Caco-2 (cell line): ENCODE results near the gene SEC61A2. TPM values are rescaled to one million over a fixed set of nuclear protein-coding genes. Genes with fewer than 3 reads are reported as not detected.

Experiments used
- BruUV-seq: library from RNA; stranded (reverse); fragments of 400-500 nt; replicated peaks from 2 replicates; lab custom pipeline; 2021; lab: Mats Ljungman, UMichigan
- CTCF ChIA-PET: fragments of 300-600 bp; sonication (Branson Sonifier 250); formaldehyde crosslinking; loops from one replicate; lab custom pipeline; 2022; ENCODE audit warnings: antibody characterized with exemption; lab: Charles Lee
- POLR2A ChIA-PET: fragments of 300-600 bp; sonication (Branson Sonifier 250); formaldehyde crosslinking; loops from one replicate; lab custom pipeline; 2022; ENCODE audit warnings: antibody characterized with exemption; lab: Charles Lee
- DNase-seq, 2 experiments: peaks; one replicate each; pipeline versions ENCODE4 v3.0.0 to v3.0.0-alpha.2; 2020 to 2022
- H3K27me3 ChIP-seq: replicated peaks from 2 replicates; pipeline ENCODE4 v1.6.0; 2011; ENCODE audit warnings: low read length; ENCODE audit not compliant: control insufficient read depth, insufficient read depth
- H3K36me3 ChIP-seq: 2 replicates; pipeline ENCODE4 v1.5.1; 2011; ENCODE audit warnings: low read length; ENCODE audit not compliant: control insufficient read depth, insufficient read depth
- H3K4me1 ChIP-seq: fragments of 250-450 bp; sonication (Bioruptor Pico); 2 replicates; pipeline ENCODE4 v1.5.1; 2020; ENCODE audit warnings: mild to moderate bottlenecking
- H3K4me3 ChIP-seq: 2 replicates; pipeline ENCODE4 v1.5.1; 2011; ENCODE audit warnings: low read depth, mild to moderate bottlenecking, control low read depth, low read length
- H3K9me3 ChIP-seq: fragments of 250-450 bp; sonication (Bioruptor Pico); 2 replicates; pipeline ENCODE4 v1.5.1; 2020; ENCODE audit warnings: mild to moderate bottlenecking, moderate library complexity
- H3K27ac Mint-ChIP-seq: one replicate; pipeline ENCODE4 v1.8.0; 2022; ENCODE audit warnings: mixed read lengths; ENCODE audit not compliant: unreplicated experiment
- H3K27me3 Mint-ChIP-seq: one replicate; pipeline ENCODE4 v1.8.0; 2022; ENCODE audit warnings: mixed read lengths; ENCODE audit not compliant: insufficient read depth, unreplicated experiment
- H3K36me3 Mint-ChIP-seq: one replicate; pipeline ENCODE4 v1.8.0; 2022; ENCODE audit warnings: mild to moderate bottlenecking, mixed read lengths; ENCODE audit not compliant: insufficient read depth, unreplicated experiment
- H3K4me1 Mint-ChIP-seq: one replicate; pipeline ENCODE4 v1.8.0; 2022; ENCODE audit warnings: low read depth, mixed read lengths; ENCODE audit not compliant: unreplicated experiment
- H3K4me3 Mint-ChIP-seq: one replicate; pipeline ENCODE4 v1.8.0; 2022; ENCODE audit warnings: mild to moderate bottlenecking, moderate library complexity, mixed read lengths; ENCODE audit not compliant: unreplicated experiment
- H3K9me3 Mint-ChIP-seq: one replicate; pipeline ENCODE4 v1.8.0; 2022; ENCODE audit warnings: mixed read lengths; ENCODE audit not compliant: unreplicated experiment
- CTCF ChIP-seq, 2 experiments: fragments of 200-600 bp in 1 of 2; IDR thresholded peaks; 1 replicate in 1 of 2; 2 replicates in 1 of 2; pipeline versions ENCODE4 v1.5.1 to v1.8.0; 2011 to 2022; ENCODE audit warnings: antibody characterized with exemption in 1 of 2, control low read depth in 1 of 2, inconsistent platforms in 1 of 2, low read depth in 1 of 2, low read length in 1 of 2, mild to moderate bottlenecking in 1 of 2, moderate library complexity in 1 of 2; ENCODE audit not compliant: insufficient read depth in 1 of 2, severe bottlenecking in 1 of 2, unreplicated experiment in 1 of 2
- intact Hi-C: fragments of 100-400 bp; cut with micrococcal nuclease; formaldehyde crosslinking; loops from one replicate; pipeline ENCODE4 v1.10.0; 2022; ENCODE audit not compliant: unreplicated experiment
- total RNA-seq: library from RNA; stranded (reverse); gene quantifications from 2 replicates; pipeline ENCODE4 v1.2.3, GENCODE V29; 2022

Gene SEC61A2
- total RNA-seq, 1 experiment from 2014 or later, result 34.1 TPM

DNA sequence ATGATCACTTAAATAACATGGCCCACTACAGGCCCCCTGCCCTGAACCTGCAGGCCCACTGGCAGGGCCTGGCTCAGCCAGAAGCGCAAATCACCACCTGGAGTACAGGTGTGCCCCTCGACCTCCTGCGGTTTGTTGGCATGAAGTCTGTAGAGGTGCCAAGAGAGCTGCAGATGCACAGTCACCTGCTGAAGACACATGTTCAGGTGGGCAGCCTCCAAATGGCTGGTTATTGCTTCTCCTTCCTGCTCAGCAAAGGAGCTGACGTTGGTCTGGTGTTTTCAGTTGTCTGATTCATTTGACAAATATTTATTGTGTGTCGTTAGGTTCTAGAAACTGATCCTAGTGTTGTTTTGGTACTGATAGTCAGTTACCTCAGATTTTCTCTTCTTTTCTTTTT is 31.7 kb upstream of the SEC61A2 start:
- DNase-seq, result peak in 1 of 2 experiments; percentile 16
- H3K4me3 ChIP-seq, result no peak overlapping the region
- 0 out of 2 replicates have a peak, but pooled peaks cover 1% of the 10 kb centered on the region for H3K36me3 ChIP-seq
- no peaks in the 10 kb centered on the region for H3K27me3 Mint-ChIP-seq
- H3K4me3 Mint-ChIP-seq, result no peak overlapping the region
- peaks cover 57% of the 10 kb centered on the region for H3K36me3 Mint-ChIP-seq
- H3K9me3 Mint-ChIP-seq, result no peaks in the 10 kb centered on the region
- no peak overlapping the region for H3K27ac Mint-ChIP-seq
- no peaks in the 10 kb centered on the region for H3K27me3 ChIP-seq
- CTCF ChIA-PET, result no interaction called here
- POLR2A ChIA-PET, result no interaction called here
- TF ChIP-seq CTCF (IDR thresholded peaks at IDR 0.05; ENCODE audit: insufficient read depth in 1 of 2, low read depth in 1 of 2, low read length in 1 of 2, severe bottlenecking in 1 of 2, unreplicated experiment in 1 of 2), result no peak
- no peaks in the 10 kb centered on the region; the same call in 1 of the 2 replicates for H3K4me1 ChIP-seq
- intact Hi-C loops, result no loop called here
- no peaks in the 10 kb centered on the region for H3K9me3 ChIP-seq
- H3K4me1 Mint-ChIP-seq, result peaks cover 6% of the 10 kb centered on the region
- no TSS peak for BruUV-seq

GRCh38 chr10:12098966-12099365 is 30.5 kb upstream of the SEC61A2 start:
- H3K4me3 Mint-ChIP-seq, result no peak overlapping the region
- peaks cover 6% of the 10 kb centered on the region for H3K4me1 Mint-ChIP-seq
- intact Hi-C loops, result no loop called here
- POLR2A ChIA-PET, result no interaction called here
- Histone ChIP-seq H3K4me1 (no peaks in the 10 kb centered on the region; the same call in 1 of the 2 replicates), H3K27me3 (no peaks in the 10 kb centered on the region), H3K36me3 (0 out of 2 replicates have a peak, but pooled peaks cover 1% of the 10 kb centered on the region), H3K4me3 (no peak overlapping the region), H3K9me3 (no peaks in the 10 kb centered on the region)
- no TSS peak for BruUV-seq
- no peak for TF ChIP-seq CTCF (IDR thresholded peaks at IDR 0.05; ENCODE audit: insufficient read depth in 1 of 2, low read depth in 1 of 2, low read length in 1 of 2, severe bottlenecking in 1 of 2, unreplicated experiment in 1 of 2)
- H3K27ac Mint-ChIP-seq, result no peak overlapping the region
- no peaks in the 10 kb centered on the region for H3K27me3 Mint-ChIP-seq
- DNase-seq, result no peak
- peaks cover 56% of the 10 kb centered on the region for H3K36me3 Mint-ChIP-seq
- CTCF ChIA-PET, result interaction anchor here (0.6 to 1.1 kb wide), 2 partner anchors 12 to 283 kb away, joined by 3 to 5 read pairs; no protein-coding TSS in a partner anchor
- H3K9me3 Mint-ChIP-seq, result no peaks in the 10 kb centered on the region

DNA sequence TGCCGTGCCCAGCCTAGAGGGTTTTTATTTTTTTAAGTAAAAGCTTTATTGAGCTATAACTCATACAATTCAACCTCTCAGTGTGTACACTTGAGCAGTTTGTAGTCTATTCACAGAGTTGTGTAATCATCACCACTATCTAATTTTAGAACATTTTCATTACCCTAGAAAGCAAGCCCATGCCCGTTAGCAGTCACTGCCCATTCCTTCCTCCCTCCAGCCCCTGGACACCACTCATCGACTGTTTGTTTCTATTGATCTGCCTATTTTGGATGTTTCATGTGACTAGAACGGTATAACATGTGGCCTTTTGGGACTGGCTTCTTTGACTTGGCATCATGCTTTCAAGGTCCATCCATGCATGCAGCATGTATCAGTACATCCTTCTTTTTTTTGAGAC is 25.7 kb upstream of the SEC61A2 start:
- DNase-seq, result no peak
- Mint-ChIP-seq H3K27ac (no peak overlapping the region), H3K27me3 (no peaks in the 10 kb centered on the region), H3K9me3 (no peaks in the 10 kb centered on the region), H3K36me3 (peaks cover 71% of the 10 kb centered on the region), H3K4me1 (no peaks in the 10 kb centered on the region), H3K4me3 (no peak overlapping the region)
- Histone ChIP-seq H3K36me3 (0 out of 2 replicates have a peak, but pooled peaks cover 2% of the 10 kb centered on the region), H3K9me3 (no peaks in the 10 kb centered on the region), H3K4me3 (no peak overlapping the region), H3K4me1 (no peaks in the 10 kb centered on the region), H3K27me3 (no peaks in the 10 kb centered on the region)
- TF ChIP-seq CTCF (IDR thresholded peaks at IDR 0.05; ENCODE audit: insufficient read depth in 1 of 2, low read depth in 1 of 2, low read length in 1 of 2, severe bottlenecking in 1 of 2, unreplicated experiment in 1 of 2), result no peak
- CTCF ChIA-PET, result no interaction called here
- BruUV-seq, result no TSS peak
- POLR2A ChIA-PET, result no interaction called here
- intact Hi-C loops, result no loop called here
